Endothelial cell (in vitro differentiated cells): ENCODE measurements around the gene COL5A2. TPM values are rescaled to one million over a fixed set of nuclear protein-coding genes. Genes with fewer than 3 reads are reported as not detected.

Experiments used
- DNase-seq: peaks from one replicate; pipeline ENCODE4 v3.0.0; 2021; ENCODE audit warnings: low spot score
- H3K27ac Mint-ChIP-seq: one replicate; pipeline ENCODE4 v1.8.0; 2021; ENCODE audit warnings: mixed read lengths, inconsistent platforms; ENCODE audit not compliant: unreplicated experiment
- H3K27me3 Mint-ChIP-seq: one replicate; pipeline ENCODE4 v1.8.0; 2021; ENCODE audit warnings: mild to moderate bottlenecking, moderate library complexity, mixed read lengths, inconsistent platforms; ENCODE audit not compliant: unreplicated experiment
- H3K36me3 Mint-ChIP-seq: one replicate; pipeline ENCODE4 v1.8.0; 2021; ENCODE audit warnings: mild to moderate bottlenecking, low read depth, mixed read lengths, inconsistent platforms; ENCODE audit not compliant: unreplicated experiment
- H3K4me1 Mint-ChIP-seq: one replicate; pipeline ENCODE4 v1.8.0; 2021; ENCODE audit warnings: mild to moderate bottlenecking, mixed read lengths, inconsistent platforms; ENCODE audit not compliant: unreplicated experiment
- H3K4me3 Mint-ChIP-seq: one replicate; pipeline ENCODE4 v1.8.0; 2021; ENCODE audit warnings: mild to moderate bottlenecking, mixed read lengths, inconsistent platforms; ENCODE audit not compliant: unreplicated experiment
- H3K9me3 Mint-ChIP-seq: one replicate; pipeline ENCODE4 v1.8.0; 2021; ENCODE audit warnings: mixed read lengths, inconsistent platforms; ENCODE audit not compliant: unreplicated experiment
- total RNA-seq: library from RNA; stranded (reverse); fragmentation: NEBNext Ultra II Directional; extraction: Animal tissue kit (Norgen Biotek cat#: 25700); gene quantifications from one replicate; pipeline ENCODE4 v1.2.1, GENCODE V29; 2021; ENCODE audit not compliant: unreplicated experiment
- TF ChIP-seq, protein P1 (sequence below): fragments of 200-600 bp; sonication (generic); IDR thresholded peaks from one replicate; pipeline ENCODE4 v1.5.0; 2021; ENCODE audit warnings: antibody characterized with exemption; ENCODE audit not compliant: unreplicated experiment

COL5A2 gene
- total RNA-seq, 1 donor from 2014 or later, result 243 TPM

GRCh38 chr2:189012351-189012750 is 167.2 kb downstream of the COL5A2 start:
- Mint-ChIP-seq H3K9me3 (no peaks in the 10 kb centered on the region), H3K4me3 (no peak overlapping the region), H3K36me3 (no peaks in the 10 kb centered on the region), H3K27me3 (no peaks in the 10 kb centered on the region), H3K4me1 (no peaks in the 10 kb centered on the region), H3K27ac (no peak overlapping the region)
- TF ChIP-seq, protein P1, sequence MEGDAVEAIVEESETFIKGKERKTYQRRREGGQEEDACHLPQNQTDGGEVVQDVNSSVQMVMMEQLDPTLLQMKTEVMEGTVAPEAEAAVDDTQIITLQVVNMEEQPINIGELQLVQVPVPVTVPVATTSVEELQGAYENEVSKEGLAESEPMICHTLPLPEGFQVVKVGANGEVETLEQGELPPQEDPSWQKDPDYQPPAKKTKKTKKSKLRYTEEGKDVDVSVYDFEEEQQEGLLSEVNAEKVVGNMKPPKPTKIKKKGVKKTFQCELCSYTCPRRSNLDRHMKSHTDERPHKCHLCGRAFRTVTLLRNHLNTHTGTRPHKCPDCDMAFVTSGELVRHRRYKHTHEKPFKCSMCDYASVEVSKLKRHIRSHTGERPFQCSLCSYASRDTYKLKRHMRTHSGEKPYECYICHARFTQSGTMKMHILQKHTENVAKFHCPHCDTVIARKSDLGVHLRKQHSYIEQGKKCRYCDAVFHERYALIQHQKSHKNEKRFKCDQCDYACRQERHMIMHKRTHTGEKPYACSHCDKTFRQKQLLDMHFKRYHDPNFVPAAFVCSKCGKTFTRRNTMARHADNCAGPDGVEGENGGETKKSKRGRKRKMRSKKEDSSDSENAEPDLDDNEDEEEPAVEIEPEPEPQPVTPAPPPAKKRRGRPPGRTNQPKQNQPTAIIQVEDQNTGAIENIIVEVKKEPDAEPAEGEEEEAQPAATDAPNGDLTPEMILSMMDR, result no peak
- DNase-seq, result no peak

GRCh38 chr2:189010536-189010935 is 169.0 kb downstream of the COL5A2 start:
- no peaks in the 10 kb centered on the region for H3K4me1 Mint-ChIP-seq

GRCh38 chr2:189008555-189009262 is 170.9 kb downstream of the COL5A2 start:
- no peak for DNase-seq
- H3K36me3 Mint-ChIP-seq, result no peaks in the 10 kb centered on the region
- TF ChIP-seq, protein P1, result no peak
- no peaks in the 10 kb centered on the region for H3K4me1 Mint-ChIP-seq
- H3K27me3 Mint-ChIP-seq, result no peaks in the 10 kb centered on the region
- no peak overlapping the region for H3K4me3 Mint-ChIP-seq
- H3K9me3 Mint-ChIP-seq, result no peaks in the 10 kb centered on the region
- no peak overlapping the region for H3K27ac Mint-ChIP-seq

More at GRCh38 chr2:189010536-189010935, 169.0 kb downstream of the COL5A2 start:
- DNase-seq, result no peak
- no peak overlapping the region for H3K27ac Mint-ChIP-seq
- H3K4me3 Mint-ChIP-seq, result no peak overlapping the region
- H3K36me3 Mint-ChIP-seq, result no peaks in the 10 kb centered on the region
- H3K9me3 Mint-ChIP-seq, result no peaks in the 10 kb centered on the region
- TF ChIP-seq, protein P1, result no peak
- H3K27me3 Mint-ChIP-seq, result no peaks in the 10 kb centered on the region

DNA sequence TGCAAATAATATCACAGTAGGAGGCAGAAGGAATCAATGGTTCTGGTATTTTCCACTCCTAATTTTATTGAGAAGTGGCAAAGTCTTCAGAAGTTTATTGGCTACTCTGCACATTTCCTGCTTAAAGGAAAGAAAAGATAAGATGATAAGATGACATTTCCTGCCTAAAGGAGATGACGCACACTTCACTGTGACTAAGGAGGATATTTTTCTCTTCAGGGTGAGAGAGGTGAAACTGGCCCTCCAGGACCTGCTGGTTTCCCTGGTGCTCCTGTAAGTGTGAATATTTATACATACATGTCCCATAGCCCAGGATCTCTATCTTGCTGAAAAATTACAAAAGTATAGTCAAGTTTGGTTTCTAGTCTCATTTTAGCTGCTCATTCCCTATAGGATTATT is 177.5 kb downstream of the COL5A2 start:
- no peak for DNase-seq
- H3K4me1 Mint-ChIP-seq, result peaks cover 3% of the 10 kb centered on the region
- no peak overlapping the region for H3K4me3 Mint-ChIP-seq
- no peaks in the 10 kb centered on the region for H3K36me3 Mint-ChIP-seq
- no peaks in the 10 kb centered on the region for H3K27me3 Mint-ChIP-seq
- no peaks in the 10 kb centered on the region for H3K9me3 Mint-ChIP-seq
- TF ChIP-seq, protein P1, result no peak
- H3K27ac Mint-ChIP-seq, result no peak overlapping the region

DNA sequence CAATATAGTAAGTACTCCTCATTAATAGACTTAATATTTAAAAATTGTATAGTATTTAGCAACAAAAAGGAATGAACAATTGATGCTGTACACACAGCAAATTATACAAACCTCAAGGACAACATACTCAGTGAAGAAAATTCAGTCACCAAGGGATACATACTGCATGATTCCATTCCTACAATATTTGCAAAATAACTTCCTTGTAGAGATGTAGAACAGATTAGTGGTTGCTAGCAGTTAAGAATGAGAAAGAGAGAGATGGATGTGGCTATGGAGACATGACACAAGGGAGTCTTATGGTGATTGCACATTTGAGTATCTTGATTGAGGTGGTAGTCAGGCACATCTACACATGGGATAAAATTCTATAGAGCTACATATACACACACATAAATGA is 179.3 kb downstream of the COL5A2 start:
- Mint-ChIP-seq H3K4me1 (peaks cover 3% of the 10 kb centered on the region), H3K9me3 (no peaks in the 10 kb centered on the region), H3K4me3 (no peak overlapping the region), H3K27me3 (no peaks in the 10 kb centered on the region), H3K27ac (no peak overlapping the region), H3K36me3 (no peaks in the 10 kb centered on the region)
- TF ChIP-seq, protein P1, result no peak
- no peak for DNase-seq
